Stimulated activated CD8-positive, alpha-beta memory T cell treated with anti-CD3 and anti-CD28 coated beads, Interleukin-2, amount 100 ng/mL, for 1 hour (primary cell): Measurements from ENCODE around the gene LCLAT1.

ENCODE experiments used
- DNase-seq, 2 donors: peaks; one replicate each; pipeline ENCODE4 v3.0.0-alpha.2; 2020; ENCODE audit warnings: low read depth in 2 of 2

LCLAT1 gene

GRCh38 chr2:30692829-30693275 is 245.8 kb downstream of the LCLAT1 start:
- DNase-seq = no peak
